Measurements from ENCODE around the gene RGMA.
A peak's percentile ranks its signal among the peaks of the same experiment; 100 is the strongest.

RGMA gene

GRCh38 chr15:93031103-93031464 is 57.9 kb downstream of the RGMA start:
- H3K27ac ChIP-seq, result no peak overlapping the region
- no peak overlapping the region for H3K4me2 ChIP-seq
- H3K27me3 ChIP-seq (ENCODE audit: insufficient read depth, low read depth), result no peaks in the 10 kb centered on the region
- H3K36me3 ChIP-seq (ENCODE audit: insufficient read depth), result no peaks in the 10 kb centered on the region
- H3K79me2 ChIP-seq (ENCODE audit: insufficient read depth, low read depth), result no peaks in the 10 kb centered on the region
- peaks cover 49% of the 10 kb centered on the region for H3K4me1 ChIP-seq (ENCODE audit: low read depth, poor library complexity, severe bottlenecking)
- no peak overlapping the region for H3K9ac ChIP-seq
- TF ChIP-seq CTCF (conservative IDR thresholded peaks at IDR 0.05; ENCODE audit: low read depth, low read length), result no peak
- no peaks in the 10 kb centered on the region for H4K20me1 ChIP-seq (ENCODE audit: insufficient read depth)
- H2AFZ ChIP-seq (ENCODE audit: low read depth), result no peak overlapping the region
- no peak overlapping the region for H3K4me3 ChIP-seq (IDR thresholded peaks at IDR 0.05; ENCODE audit: insufficient read depth, low read depth, low read length)

- H3K27me3 ChIP-seq (ENCODE audit: insufficient read depth, low read depth), result no peaks in the 10 kb centered on the region
- TF ChIP-seq CTCF (conservative IDR thresholded peaks at IDR 0.05; ENCODE audit: low read depth, low read length), result peak; percentile 88
- no peak overlapping the region for H3K27ac ChIP-seq
- H3K79me2 ChIP-seq (ENCODE audit: insufficient read depth, low read depth), result no peaks in the 10 kb centered on the region
- H3K4me2 ChIP-seq, result no peak overlapping the region; the same call in 1 of the 2 replicates
- no peak overlapping the region for H3K4me3 ChIP-seq (IDR thresholded peaks at IDR 0.05; ENCODE audit: insufficient read depth, low read depth, low read length)
- peaks cover 54% of the 10 kb centered on the region for H3K4me1 ChIP-seq (ENCODE audit: low read depth, poor library complexity, severe bottlenecking)
- H4K20me1 ChIP-seq (ENCODE audit: insufficient read depth), result no peaks in the 10 kb centered on the region
- 0 out of 2 replicates have a peak overlapping the region, but pooled peaks have one; percentile 30 for H2AFZ ChIP-seq (ENCODE audit: low read depth)
- no peaks in the 10 kb centered on the region; the same call in 1 of the 2 replicates for H3K36me3 ChIP-seq (ENCODE audit: insufficient read depth)
- H3K9ac ChIP-seq, result no peak overlapping the region
Measured at GRCh38 chr15:93030430-93031102, 58.4 kb downstream of the RGMA start.

- no peak for TF ChIP-seq CTCF (conservative IDR thresholded peaks at IDR 0.05; ENCODE audit: low read depth, low read length)
- no peaks in the 10 kb centered on the region for H3K27me3 ChIP-seq (ENCODE audit: insufficient read depth, low read depth)
- H3K79me2 ChIP-seq (ENCODE audit: insufficient read depth, low read depth), result no peaks in the 10 kb centered on the region
- no peak overlapping the region for H3K9ac ChIP-seq
- no peak overlapping the region for H3K27ac ChIP-seq
- H3K36me3 ChIP-seq (ENCODE audit: insufficient read depth), result peaks cover 5% of the 10 kb centered on the region; the same call in 1 of the 2 replicates
- no peak overlapping the region for H3K4me2 ChIP-seq
- H4K20me1 ChIP-seq (ENCODE audit: insufficient read depth), result no peaks in the 10 kb centered on the region
- no peak overlapping the region for H3K4me3 ChIP-seq (IDR thresholded peaks at IDR 0.05; ENCODE audit: insufficient read depth, low read depth, low read length)
- peaks cover 60% of the 10 kb centered on the region for H3K4me1 ChIP-seq (ENCODE audit: low read depth, poor library complexity, severe bottlenecking)
- H2AFZ ChIP-seq (ENCODE audit: low read depth), result no peak overlapping the region
Measured at GRCh38 chr15:93029836-93030429, 59.1 kb downstream of the RGMA start.

GRCh38 chr15:93029214-93029835 is 59.7 kb downstream of the RGMA start:
- Histone ChIP-seq H3K9ac (no peak overlapping the region; the same call in 1 of the 2 replicates), H3K79me2 (ENCODE audit: insufficient read depth, low read depth) (no peaks in the 10 kb centered on the region), H2AFZ (ENCODE audit: low read depth) (no peak overlapping the region; the same call in 1 of the 2 replicates), H4K20me1 (ENCODE audit: insufficient read depth) (no peaks in the 10 kb centered on the region), H3K27me3 (ENCODE audit: insufficient read depth, low read depth) (no peaks in the 10 kb centered on the region), H3K4me3 (IDR thresholded peaks at IDR 0.05; ENCODE audit: insufficient read depth, low read depth, low read length) (no peak overlapping the region), H3K4me1 (ENCODE audit: low read depth, poor library complexity, severe bottlenecking) (peaks cover 61% of the 10 kb centered on the region), H3K4me2 (peak overlapping the region; percentile 79; the same call in 1 of the 2 replicates), H3K27ac (peak overlapping the region; percentile 80; the same call in 1 of the 2 replicates), H3K36me3 (ENCODE audit: insufficient read depth) (peaks cover 11% of the 10 kb centered on the region; the same call in 1 of the 2 replicates)
- no peak for TF ChIP-seq CTCF (conservative IDR thresholded peaks at IDR 0.05; ENCODE audit: low read depth, low read length)
